GM12873 (cell line): ENCODE results near the gene C6orf141.

Source experiments
- TF ChIP-seq, protein P1 (sequence below): IDR thresholded peaks from 2 replicates; pipeline ENCODE4 v1.5.1; 2012; ENCODE audit warnings: low read depth, mild to moderate bottlenecking, moderate library complexity, low read length, control low read depth; ENCODE audit not compliant: insufficient read depth; ENCODE audit errors: missing control alignments

C6orf141 gene

DNA sequence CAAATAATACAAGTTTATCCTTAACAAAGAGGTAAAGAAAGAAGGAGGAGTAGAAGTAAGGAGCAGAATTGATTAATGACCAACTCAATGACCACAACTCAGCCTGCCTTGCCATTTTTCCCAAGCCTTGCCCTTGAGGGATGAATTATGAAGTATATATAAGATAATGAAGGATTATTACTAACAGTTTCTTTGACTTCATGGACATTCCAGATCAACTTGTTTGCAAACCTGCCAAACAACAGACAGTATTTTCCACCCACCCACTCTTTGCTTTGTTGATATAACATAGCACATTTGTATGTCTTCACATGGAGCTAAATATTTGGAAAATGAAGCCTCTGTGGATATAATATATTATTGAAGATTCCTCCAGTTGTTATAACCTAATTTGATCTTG is 9.9 kb upstream of the C6orf141 start:
- TF ChIP-seq, protein P1, sequence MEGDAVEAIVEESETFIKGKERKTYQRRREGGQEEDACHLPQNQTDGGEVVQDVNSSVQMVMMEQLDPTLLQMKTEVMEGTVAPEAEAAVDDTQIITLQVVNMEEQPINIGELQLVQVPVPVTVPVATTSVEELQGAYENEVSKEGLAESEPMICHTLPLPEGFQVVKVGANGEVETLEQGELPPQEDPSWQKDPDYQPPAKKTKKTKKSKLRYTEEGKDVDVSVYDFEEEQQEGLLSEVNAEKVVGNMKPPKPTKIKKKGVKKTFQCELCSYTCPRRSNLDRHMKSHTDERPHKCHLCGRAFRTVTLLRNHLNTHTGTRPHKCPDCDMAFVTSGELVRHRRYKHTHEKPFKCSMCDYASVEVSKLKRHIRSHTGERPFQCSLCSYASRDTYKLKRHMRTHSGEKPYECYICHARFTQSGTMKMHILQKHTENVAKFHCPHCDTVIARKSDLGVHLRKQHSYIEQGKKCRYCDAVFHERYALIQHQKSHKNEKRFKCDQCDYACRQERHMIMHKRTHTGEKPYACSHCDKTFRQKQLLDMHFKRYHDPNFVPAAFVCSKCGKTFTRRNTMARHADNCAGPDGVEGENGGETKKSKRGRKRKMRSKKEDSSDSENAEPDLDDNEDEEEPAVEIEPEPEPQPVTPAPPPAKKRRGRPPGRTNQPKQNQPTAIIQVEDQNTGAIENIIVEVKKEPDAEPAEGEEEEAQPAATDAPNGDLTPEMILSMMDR = no peak

DNA sequence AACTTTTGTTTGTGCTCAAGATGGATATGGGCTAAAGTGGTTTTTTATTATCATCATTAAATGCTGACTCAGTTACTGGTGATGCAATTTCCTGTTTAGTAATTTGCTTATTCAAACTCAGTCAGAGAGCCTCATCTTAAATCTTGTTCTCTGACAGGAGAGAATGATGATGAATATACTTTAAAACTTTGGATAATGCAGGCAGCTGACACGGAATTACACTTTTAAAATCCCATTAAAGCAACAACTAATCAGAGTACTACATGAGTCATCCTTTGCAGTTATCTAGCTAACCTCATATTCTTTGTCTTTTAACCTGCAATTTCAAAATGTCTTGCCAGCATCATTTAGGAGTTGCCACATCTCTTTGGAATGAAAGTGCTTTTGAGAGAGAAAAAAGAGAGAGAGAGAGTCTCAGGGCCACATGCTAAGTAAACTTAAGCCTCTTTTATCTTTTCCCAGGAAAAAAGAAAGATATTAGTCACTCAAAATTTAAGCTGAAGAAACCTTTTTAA is 9.2 kb upstream of the C6orf141 start:
- TF ChIP-seq, protein P1 = no peak

DNA sequence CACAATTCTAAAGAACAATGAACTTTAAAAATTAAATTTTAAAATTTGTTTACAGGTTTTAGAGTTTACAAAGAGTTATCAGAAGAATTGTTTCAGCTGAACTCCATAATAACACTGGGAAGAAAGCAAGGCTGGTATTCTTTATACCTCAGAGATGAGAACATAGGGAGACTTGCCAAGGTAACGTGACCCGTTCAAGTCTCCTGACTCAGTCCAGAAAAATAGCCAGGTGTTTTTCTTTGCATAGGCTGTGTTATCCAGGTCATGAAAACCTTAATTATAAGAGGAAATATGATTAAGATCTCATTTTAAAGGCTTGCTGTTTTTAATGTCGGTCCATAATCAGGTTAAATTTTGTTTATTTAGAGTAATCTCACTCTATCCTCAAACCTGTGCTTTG is 8.5 kb upstream of the C6orf141 start:
- TF ChIP-seq, protein P1 = no peak

DNA sequence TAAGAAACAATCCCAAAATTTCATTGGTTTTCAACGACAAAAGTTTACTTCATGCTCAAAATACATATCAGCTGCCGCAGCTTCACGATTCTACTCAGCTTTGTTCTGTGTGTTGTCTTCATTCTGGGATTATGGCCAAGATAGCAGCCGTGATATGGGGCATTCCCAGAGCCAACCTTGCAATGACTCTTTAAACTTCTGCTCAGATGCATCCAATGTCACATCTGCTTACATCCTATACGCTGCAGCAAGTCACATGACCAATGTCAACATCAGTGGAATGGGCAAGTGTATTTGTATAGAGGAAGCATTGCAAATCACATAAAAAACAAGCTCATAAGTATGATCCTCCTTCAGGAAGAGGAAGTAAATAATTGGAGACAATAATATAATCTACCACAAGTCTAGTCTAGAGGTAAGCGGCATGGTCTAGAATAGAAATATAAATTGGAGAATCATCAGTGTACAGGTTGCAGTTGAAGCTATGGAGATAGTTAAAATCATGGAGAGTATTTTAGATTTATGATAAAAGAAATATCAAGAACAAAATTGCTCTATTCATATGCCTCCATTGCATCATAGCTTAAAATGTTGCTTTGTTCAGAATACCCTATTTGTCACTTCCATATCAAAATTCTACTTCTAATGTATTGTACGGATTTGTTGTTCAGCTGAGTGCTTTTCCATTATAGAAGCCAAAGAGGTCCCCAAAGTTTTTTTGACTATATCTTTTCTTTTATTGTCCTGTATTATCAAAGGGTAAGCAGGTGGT is 7.2 kb upstream of the C6orf141 start:
- TF ChIP-seq, protein P1 = no peak

DNA sequence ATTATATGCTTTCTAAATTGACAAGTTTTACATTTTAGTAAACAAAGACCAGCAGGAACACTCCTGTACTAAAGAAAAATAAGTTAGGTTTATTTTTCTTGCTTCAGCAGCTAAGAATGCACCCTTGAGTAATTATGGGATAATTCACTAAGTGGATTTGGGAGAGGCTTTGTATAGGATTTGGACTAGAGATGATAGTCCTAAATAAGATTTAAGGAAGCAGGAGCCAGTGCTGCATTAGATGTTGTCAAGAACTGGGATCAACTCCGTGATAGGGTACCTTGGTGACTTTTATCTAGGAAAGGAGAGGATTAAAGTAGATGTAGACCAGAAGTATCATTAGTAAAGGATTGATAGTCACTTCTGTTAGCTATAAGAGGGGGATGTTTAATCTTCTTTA is 4.1 kb upstream of the C6orf141 start:
- TF ChIP-seq, protein P1 = no peak

DNA sequence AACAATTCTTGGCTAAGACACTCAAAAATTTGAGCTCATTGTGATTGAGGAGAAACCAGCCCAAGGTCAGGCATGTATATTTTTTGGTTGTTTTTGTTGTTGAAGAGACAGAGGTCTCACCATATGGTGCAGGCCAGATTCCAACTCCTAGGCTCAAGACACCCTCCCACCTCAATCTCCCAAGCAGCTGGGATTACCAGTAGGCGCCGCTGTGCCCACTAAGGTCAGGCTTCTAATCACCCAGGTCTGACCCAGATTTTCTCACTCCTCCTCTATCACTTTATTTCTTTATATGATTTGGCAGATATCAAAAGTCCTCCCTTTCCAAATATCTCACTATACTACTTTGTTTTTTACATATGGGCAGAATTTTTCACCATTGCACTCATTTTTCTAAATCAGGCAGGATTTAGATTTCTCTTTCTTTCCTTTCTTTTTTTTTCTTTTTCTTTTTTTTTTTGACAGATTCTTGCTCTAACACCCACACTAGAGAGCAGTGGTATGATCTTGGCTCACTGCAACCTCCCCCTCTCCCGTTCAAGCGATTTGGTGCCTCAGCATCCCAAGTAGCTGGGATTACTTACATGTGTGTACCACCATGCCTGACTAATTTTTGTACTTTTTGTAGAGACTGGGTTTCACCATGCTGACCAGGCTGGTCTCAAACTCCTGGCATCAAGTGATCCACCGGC is 1.7 kb upstream of the C6orf141 start:
- TF ChIP-seq, protein P1 = no peak

DNA sequence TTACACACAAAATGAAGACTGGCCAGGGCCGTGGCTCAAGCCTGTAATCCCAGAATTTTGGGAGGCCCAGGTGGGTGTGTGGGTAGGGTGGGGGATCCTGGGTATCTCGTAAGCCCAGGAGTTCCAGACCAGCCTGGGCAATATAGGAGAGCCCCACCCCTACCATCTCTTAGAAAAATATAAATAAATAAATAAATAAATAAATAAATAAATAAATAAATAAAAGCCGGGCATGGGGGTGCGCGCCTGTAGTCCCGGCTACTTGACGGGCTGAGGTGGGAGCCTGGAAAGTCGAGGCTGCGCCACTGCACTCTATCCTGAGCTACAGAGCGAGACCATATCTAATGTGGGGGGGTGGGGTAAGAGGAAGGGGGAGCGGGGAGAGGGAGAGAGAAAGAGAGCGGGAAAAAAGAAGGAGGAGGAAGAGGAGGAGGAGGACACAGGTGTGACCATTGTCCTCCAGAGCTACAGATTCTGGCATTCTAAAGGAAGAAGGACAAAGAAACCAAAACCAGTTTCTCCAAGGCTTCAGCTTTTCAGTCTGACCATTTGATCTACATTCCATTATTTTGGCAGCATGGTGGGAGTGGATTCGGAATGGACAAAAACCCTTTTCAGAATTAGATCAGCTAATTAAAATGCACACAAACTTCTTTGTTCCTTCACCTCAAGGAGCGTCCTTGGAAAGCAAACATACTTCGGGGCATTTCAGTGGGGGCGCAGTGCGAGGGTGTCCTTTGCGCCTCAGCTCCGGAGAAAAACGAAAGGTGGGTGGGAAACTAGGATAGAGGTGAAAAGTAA is 577 bp upstream of the C6orf141 start:
- TF ChIP-seq, protein P1 = no peak
